ENCODE results near the gene ZNF532.
"Not testable (repeated sequence)": the region's sequence is repeated elsewhere in the genome, so short reads cannot be mapped to it uniquely, and the experiment has no call there.

ZNF532 gene

DNA sequence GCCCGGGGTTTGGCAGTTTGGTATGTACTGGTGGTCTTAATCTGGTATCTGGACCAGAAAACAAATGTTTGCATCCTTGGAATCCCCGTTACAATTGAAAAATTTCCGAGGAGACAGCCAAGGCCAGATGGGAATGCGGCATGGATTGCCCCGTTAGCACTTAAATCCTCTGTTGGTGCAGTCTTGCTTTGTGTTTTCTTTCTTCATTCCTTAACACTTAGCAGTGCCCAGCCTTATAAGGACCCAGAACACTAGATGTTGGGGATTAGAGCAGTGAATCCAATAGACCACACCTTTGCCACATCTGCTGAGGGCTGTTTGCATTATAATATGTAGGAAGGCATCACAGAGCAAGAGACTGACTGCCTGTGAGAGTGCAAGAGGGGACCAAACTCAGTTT is 12.8 kb upstream of the ZNF532 start:
- no peak for DNase-seq

DNA sequence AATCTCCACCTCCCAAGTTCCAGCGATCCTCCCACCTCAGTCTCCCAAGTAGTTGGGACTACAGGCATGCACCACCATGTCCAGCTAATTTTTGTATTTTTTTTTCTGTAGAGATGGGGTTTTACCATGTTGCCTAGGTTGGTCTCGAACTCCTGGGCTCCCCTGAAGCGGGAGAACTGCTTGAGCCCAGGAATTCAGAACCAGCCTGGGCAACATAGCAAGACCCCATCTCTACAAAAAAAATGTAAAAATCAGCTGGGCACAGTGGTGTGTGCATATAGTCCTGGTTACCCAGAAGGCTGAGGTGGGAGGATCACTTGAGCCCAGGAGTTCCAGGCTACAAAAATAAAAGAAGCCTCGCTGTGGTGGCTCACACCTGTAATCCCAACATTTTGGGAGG is 12.0 kb upstream of the ZNF532 start:
- no peak for DNase-seq

DNA sequence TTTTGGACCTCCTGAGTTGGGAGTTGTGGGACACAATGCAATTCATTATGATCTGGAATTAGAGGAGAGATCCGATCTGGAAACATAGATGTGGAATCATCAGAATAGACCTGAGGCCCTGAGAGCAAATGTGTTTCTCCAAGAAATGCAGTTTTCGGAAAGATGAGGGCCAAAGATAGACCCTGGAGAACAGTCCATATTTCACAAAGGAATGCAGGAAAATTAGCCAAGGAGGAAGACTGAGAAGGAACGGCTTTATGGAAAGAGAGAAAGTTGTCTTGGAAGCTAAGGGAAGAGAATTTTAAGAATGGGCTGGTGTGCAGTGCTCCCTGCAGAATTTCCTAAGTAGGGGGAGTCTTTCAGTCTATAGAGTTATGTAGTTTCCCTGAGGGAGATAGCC is 11.1 kb upstream of the ZNF532 start:
- DNase-seq = no peak

DNA sequence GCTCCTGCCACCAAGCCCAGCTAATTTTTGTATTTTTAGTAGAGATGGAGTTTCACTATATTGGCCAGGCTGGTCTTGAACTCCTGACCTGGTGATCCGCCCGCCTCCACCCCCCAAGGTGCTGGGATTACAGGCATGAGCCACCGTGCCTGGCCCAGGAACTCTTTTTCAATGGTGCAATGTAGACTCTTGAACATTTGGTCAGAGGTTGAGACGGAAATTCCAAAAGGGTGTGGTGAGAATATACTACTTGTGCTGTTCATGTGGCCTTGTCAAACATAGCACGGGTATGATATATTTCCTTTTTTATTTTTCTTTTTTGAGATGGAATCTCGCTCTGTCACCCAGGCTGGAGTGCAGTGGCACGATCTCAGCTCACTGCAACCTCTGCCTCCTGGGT is 9.2 kb upstream of the ZNF532 start:
- DNase-seq = not testable (repeated sequence)

DNA sequence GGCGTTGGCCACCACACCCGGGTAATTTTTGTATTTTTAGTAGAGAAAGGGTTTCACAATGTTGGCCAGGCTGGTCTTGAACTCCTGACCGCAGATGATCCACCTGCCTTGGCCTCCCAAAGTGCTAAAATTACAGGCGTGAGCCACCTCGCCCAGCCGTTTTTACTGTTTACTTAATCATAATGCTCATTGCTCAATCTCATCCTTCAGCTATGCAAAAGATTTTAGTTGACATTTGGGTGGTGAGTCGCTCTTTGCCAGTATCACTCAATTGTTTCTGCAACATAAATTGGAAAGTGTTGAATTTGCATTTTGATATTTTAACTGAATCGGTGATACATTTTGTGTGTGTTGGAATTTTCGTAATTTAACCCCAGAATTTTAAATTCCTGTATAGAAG is 7.8 kb upstream of the ZNF532 start:
- DNase-seq = no peak

DNA sequence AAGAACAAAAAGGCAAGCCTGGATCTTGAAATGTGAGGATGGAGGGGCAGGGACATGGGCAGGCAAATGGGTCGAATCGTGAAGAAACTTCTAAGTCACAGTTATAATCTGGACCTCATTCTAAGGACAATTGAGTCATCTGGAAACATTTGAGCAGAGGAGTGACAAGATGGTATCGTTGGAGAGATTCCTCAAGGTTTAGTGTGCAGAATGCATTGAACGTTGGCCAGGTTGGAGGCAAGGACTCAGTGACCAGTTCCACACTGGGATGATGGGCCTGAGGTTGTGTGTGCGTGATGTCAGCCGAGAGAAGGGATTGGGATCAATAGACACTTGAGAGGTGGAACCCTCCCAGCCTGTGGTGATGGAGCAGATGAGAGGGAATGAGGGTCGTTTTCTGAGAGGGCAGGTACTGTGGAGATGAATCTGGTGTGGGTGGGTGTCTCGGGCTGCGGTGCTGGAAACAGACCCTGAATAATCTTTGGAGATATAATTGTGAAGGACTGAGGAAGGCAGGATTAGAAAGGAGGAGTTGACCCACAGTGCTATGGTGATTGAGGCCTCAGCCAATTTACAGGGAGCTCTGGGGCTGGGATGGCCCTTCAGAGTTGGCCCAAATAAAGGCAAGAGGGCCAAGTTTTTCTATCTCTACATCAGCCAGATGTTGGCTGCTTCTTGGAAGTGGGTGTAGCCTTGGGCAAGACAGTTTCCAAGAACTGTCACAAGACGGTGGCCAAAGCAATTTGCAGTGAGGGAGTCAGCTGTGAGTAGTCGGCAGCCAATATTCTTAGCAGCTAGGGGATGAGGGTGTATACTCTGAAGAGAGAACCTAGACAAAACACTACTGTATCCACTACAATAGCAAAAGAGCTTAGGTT is 5.8 kb upstream of the ZNF532 start:
- DNase-seq = no peak

DNA sequence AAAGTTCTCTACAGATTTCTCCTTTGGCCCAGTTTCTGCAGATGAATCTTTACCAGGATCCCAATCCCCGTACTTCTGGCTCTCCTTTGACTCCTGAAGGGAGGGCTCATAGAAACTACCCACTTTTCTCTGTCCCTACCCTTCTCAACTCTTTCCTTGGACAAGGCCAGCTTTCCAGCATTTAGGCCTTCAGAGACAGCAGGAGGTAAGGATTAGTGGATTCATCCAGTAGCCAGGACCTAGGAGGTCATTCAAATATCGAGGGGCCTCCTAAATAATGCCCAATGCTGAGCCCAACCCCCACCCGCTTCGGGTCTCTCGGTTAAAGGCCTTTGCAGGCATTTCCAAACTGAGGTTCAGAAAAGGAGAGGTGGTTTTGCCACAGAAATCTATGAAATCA is 4.8 kb upstream of the ZNF532 start:
- no peak for DNase-seq

DNA sequence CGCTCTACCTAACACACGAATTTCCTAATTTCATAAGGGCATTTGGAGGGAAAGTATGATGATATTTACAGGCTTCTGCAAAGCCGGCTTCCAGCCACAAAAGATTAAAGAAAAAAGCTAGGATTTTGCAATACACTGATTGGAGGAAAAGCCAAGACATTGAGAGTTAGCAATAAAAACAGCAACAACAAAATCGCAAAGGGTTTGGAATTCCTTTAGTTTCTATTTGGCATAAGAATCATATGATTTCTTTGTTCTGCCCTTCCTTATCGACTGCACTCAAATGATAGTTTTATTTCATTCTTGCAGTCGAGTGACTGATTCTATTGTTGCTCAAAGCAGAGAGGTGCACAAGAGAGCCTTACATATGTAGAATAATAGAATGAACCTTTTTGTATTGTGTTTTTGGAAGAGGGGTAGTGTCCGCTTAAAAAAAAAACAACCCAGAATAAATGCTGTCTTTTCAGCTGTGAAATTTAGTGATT is 3.9 kb upstream of the ZNF532 start:
- no peak for DNase-seq

DNA sequence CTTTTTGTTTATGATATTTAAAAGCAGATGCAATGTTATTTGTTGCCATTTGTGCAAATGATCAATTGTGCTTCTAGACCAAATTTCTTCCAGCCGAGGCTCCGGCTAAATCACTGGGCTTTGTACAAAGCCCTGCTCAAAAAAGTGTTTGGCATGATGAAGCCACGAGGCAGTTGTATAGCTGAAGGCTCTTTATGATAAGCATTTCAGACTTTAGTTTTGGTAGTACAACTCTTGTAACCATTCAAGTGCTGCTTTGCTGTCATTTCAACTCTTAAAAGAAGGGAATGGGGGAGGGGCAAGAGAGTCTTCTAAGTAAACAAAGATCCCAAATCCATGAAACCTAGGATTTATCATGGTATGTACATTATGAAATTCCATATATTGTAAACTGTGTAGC is 3.3 kb upstream of the ZNF532 start:
- no peak for DNase-seq

DNA sequence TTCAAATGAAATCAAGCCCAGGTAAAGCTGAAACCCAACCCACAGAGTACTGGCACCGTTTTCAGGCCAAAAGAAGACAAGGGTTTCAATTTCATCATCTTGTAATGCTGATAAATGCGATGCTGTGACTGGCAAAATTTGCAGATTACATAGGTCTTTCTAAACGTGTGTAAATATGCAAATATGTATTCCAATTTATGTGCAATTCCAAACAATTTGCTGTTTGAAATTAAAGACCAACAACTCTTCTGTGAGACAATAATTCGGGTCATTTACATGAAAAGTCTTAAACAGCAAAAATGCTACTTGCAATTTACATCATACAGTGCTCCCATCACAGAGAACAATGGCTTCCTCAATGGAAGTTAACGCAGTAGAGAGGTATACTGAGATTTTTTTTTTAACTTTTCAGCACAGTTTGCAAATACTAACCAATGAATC is 2.8 kb upstream of the ZNF532 start:
- no peak for DNase-seq

DNA sequence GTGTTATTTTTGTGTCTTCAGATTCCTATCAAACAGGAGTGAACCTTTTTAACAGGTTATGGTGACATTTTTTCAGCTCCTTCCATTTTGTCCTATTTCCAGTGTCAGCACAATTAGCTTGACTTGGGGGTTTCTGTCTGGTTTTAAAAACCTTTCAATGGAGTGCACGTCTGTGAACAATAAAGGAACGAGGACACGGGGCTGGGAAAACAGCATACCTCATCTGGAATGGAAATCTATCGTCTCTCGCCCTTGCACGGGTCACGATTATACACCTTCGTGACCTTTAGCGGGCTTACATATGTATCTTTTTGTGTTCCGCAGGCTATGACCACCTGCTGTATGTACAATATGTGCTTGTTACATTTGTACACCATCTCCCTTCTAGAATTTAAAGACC is 2.3 kb upstream of the ZNF532 start:
- DNase-seq = no peak

DNA sequence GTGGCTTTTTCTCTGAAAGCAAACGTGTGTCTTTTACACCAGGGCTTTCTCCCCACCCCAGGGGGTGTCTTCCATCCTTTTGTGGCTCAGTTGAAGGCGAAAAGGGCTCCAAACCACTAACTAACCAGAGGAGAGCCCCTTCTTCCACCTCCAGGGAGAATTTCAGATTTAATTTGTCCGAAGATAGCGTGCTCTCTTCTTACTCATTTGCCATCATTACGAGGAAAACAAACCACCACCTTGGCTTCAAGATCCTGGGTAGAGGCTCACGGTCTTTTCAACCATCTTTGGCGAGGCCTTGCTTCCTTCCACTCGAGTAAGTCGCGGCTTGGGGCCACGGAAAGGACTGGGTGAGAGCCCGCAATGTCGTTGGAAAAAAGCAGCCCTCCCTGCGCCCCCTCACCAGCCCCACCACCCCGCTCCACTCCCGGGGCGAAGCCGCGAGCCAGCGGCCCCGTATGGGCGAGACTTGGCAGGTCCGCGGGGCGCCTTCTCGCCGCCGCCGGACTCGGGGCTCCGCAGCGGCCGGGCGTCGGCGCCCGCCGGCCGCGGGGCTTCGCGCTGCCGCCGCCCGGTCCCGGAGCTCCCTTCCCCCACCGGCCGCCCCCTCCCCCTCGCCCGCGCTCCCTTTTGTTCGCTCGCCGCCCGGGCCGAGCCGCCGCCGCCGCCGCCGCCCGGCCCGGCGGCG is 1.7 kb upstream of the ZNF532 start:
- no peak for DNase-seq

DNA sequence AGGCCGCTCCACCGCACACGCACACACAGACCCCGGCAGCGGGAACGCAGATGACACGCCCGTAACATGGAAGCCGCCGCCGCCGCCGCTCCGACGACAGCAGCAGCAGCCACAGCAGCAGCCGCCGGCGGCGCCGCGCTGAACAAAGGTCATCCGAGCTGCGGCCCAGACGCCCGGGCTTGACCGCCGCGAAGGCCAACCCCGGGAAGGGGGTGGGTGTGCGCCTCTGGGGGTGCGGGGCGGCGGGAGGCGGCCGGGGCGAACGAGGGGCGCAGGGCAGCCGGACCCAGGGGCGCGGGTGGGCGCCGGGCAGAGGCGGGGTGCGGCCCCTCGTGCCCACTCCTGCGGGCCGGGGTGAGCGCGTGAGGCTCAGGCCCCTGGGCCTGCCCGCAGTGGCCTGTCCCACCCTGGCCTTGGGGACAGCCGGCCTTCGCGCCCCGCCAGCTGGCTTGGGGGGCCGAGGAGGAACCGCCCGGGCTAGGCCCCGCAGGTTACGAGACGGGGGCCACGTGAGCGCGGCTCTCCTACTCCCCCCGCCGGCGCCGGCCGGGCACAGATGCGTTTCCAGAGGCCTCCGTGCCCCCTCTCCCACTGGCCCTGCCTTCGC is 1.0 kb upstream of the ZNF532 start:
- no peak for DNase-seq

DNA sequence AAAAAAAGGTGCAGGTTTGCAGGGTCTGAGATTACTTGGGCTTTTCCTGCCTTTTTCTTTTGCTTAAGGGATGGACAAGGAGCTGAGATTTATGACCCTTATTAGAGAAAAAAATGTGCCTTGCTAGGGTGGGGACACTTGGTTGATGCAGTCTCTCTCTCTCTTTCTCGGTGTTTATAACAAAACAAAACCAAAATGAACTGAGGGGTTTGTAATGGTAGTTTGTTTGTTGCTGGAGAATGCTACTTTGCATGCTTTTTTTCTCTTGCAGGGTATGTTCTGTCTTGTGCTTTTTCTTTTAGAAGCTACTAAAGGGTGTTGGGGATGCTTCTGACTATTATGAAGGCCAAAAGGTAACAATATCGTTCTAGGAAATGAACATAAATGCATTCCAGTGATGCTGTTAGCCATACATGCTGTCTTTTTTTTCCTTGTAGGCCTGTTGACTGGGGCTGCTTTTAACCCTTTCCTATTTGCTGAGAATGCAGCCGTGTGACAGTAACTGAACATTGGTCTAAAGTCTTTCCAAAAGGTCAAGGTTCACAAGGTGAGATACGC is 435 bp downstream of the ZNF532 start:
- no peak for DNase-seq

DNA sequence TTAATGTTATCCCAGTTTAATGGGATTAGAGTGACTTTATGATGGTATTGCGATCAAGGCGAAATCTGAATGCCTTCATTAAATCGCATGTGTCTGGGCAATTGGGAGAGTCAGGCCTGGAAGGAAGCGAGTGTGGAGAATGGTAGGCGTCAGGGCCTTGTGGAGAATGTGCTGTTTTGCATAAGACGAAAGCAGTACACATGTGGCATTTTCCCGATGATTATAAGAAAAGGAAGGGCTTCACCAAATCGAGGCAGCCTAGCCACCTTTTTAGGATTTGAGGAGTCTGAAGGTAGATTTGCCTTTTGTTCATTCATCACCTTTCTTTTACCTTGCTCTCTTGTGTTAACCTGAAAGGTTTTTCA is 1.0 kb downstream of the ZNF532 start:
- no peak for DNase-seq

DNA sequence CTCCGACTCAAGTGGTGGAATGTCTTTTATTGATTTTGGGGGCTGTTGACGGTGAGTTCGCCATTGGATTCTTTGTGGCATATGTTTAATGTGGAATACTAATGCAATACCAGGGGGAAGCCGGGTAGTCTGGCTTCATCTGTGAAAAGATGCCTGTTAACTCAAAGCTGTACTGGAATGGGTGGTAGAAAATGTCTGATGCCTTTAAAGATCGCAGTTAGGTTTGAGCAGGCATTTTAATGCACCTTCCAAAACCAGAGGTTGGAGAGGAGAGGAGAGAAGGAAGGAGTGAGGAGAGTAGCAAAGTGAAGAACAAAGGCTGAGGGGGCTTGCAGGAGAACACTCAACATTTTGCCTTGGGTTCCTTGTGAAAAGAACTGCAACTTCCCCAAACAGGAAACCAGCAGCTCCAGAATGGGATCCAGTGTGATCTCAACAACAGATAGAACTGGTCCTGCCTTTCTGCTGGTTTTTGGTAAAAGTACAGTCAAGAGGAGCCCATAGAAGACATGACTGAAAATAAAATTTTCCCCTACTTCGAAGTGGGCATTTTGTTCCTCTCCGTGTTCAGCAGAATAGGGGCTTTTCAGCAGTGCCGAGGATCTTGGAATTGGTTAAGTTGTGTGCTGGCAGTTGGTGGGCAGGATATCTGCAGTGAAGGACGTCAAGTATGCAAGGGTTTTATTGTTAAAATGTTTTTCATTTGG is 1.5 kb downstream of the ZNF532 start:
- DNase-seq = no peak

DNA sequence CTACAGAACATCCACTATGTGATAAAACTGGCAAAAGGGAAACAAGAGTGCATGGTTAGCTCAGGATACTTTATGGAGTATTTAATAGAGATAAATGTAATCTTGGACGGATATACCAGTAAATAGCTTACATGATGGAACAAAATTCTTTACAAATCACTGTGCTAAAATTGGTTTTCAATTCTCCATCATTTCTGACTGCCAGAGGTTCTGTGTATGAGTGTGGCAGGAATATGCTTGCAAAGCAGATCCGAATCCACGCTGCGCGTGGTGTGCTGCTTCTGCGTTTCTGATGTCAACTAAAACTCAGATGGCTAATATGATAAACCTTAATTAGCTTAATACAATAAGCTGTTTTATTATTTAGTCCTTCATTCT is 2.1 kb downstream of the ZNF532 start:
- no peak for DNase-seq

DNA sequence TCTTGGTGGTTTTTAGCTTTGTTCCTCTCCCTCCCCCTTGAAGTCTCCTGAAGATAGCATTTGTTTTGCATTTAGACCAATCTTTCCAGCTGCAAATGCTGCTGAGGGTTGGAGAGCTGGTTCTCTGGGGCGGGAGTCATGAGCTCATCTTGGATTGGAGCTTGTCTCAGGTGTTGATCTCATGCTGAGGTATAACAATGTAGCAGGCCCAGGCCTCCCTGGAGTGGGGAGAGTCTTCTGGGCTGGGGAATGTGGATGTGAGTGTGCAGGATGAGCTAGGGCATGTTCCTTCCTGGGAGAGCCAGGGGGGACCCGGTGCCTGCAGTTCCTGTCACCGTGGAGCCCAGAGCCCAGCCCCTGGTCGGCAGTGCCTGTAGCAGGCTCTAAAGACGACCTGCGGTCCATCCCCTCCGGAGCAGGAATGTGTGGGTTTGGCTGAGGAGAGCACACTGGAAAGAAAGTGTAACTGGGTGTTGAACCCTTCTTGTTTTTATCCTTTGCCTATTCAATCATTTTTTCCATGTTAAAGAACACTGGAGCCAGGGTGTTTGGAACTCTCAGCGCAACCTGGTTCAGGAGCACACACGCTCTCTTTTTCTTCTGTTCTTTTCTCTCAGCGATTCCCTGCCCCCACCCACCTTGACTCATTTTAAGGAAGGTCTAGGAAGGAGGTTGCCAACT is 2.7 kb downstream of the ZNF532 start:
- no peak for DNase-seq

DNA sequence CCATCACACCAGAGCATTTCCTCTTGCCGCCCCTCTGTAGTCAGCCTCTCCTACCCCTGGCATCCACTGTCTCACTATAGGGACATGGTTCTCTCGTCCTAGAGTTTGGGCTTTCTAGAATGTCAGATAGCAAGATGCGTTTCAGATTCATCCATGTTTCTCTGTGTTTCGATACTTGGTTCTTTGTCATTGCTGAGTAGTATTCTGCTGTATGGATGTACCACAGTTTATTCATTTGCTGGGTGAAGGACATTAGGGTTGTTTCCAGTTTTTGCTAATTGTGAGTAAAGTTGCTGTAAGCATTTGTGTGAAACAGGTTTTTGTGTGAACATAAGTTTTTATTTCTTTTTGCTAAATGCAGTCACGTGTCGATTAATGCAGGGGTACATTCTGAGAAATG is 3.8 kb downstream of the ZNF532 start:
- DNase-seq = no peak

DNA sequence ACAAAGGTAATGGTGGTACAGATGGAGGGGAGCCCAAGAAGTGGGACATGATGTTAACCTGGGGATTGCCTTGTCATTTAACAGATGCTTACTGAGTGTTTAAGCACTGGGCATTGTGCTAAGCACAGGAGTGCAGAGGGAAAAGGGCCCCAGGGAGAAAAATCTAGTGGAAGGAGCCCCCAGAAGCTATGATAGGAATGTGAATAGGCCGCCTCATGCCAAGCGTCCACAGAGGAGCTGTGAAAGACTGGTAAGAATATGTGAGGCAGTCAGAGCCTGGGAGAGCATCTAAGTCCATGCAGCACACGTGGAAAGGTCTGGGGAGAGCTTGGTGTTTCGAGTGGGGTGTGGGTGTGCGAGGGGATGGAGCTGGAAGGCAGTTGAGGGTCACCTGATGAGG is 5.5 kb downstream of the ZNF532 start:
- DNase-seq = no peak

DNA sequence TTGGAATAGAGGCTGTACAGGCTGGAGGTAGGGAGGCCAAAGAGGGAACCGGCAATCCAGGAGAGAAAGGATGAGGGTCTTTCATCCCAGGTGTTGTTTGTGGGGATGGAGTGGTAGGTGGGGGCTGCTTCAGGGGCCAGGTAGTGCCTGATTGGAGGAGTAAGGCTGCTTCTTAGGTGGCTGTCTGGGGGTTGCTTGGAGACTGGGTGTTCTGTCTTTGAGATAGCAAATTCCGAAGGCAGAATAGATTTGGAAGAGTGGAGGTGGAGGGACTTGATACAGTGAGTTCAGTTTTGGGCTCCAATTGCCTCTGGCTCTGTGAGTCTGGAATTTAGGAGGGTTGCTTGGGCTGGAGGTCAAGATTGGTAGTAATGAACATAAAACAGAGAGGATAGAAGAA is 5.9 kb downstream of the ZNF532 start:
- DNase-seq = no peak
